ENCODE data around the gene MYO1G.

DNA sequence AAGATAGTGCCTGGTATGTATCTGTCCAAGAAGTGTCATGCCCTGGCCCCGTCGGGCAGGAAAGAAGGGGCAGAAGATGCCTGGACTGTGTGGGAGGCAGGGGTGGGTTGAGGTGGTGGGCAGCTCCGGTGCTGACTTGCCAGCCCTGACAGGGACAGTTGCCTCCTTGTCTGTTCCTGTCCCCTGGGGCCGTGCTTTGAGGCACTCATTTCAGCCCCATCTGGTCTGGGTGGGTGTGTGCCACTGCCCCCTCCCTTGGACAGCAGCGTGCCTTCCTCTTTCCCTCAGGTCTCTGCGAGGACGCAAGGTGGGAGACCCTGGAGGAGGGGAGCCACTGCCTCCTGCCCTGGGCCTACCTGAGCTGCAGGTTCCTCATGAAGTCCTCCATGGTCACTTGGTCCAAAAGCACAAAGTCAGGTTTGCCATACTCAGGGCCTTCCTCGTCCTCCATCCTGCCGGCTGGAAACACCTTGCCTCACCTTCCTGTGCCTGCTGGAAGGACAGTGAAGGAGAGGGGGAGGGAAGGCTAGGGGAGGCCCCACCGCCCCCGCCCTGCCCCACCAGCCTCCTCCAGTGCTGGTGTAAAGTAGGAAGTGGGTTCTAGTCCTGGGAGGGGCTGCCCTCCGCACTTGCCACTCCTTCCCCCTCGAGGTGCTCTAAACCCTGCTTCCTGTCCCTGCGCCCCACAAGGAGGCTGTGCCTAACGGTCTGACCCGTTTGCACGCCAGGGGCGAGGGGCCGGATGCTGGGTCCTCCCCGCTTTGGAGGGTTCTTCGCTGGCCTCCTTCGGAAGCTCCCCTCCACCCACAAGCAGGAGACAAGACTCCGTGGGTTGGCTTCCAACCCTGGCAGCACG is at the start of gene MYO1G:
- TF ChIP-seq, protein P1, sequence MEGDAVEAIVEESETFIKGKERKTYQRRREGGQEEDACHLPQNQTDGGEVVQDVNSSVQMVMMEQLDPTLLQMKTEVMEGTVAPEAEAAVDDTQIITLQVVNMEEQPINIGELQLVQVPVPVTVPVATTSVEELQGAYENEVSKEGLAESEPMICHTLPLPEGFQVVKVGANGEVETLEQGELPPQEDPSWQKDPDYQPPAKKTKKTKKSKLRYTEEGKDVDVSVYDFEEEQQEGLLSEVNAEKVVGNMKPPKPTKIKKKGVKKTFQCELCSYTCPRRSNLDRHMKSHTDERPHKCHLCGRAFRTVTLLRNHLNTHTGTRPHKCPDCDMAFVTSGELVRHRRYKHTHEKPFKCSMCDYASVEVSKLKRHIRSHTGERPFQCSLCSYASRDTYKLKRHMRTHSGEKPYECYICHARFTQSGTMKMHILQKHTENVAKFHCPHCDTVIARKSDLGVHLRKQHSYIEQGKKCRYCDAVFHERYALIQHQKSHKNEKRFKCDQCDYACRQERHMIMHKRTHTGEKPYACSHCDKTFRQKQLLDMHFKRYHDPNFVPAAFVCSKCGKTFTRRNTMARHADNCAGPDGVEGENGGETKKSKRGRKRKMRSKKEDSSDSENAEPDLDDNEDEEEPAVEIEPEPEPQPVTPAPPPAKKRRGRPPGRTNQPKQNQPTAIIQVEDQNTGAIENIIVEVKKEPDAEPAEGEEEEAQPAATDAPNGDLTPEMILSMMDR (IDR thresholded peaks at IDR 0.05), result no peak
- TF ChIP-seq POLR2A (IDR thresholded peaks at IDR 0.05), result no peak

All from esophagus squamous epithelium (tissue), 4 donors.